HCT116 (cell line): Measurements from ENCODE around the gene HSPA1A.

ENCODE experiments used
- ELF1 ChIP-seq: IDR thresholded peaks from 2 replicates; pipeline ENCODE4 v1.6.1; 2012; ENCODE audit warnings: low read depth, borderline replicate concordance
- EZH2phosphoT487 ChIP-seq: fragments of 200-600 bp; IDR thresholded peaks from 2 replicates; pipeline ENCODE4 v1.6.1; 2018; ENCODE audit warnings: antibody characterized with exemption, borderline replicate concordance
- POLR2A ChIP-seq: IDR thresholded peaks from 2 replicates; pipeline ENCODE4 v1.7.0; 2011; ENCODE audit warnings: borderline replicate concordance; ENCODE audit not compliant: insufficient read depth, insufficient read length; ENCODE audit errors: extremely low read depth
- POLR2AphosphoS5 ChIP-seq: IDR thresholded peaks from 2 replicates; pipeline ENCODE4 v1.6.1; 2011; ENCODE audit warnings: mild to moderate bottlenecking, low read depth, low read length, moderate library complexity
- SP1 ChIP-seq: IDR thresholded peaks from 2 replicates; pipeline ENCODE4 v1.6.1; 2012; ENCODE audit warnings: low read depth
- TCF7L2 ChIP-seq: IDR thresholded peaks from 2 replicates; pipeline ENCODE4 v1.7.0; 2011; ENCODE audit warnings: borderline replicate concordance, inconsistent platforms; ENCODE audit not compliant: insufficient read depth, insufficient read length; ENCODE audit errors: extremely low read depth
- ZBTB33 ChIP-seq: IDR thresholded peaks from 2 replicates; pipeline ENCODE4 v1.6.1; 2011; ENCODE audit warnings: mild to moderate bottlenecking, low read length, moderate library complexity; ENCODE audit not compliant: insufficient replicate concordance; ENCODE audit errors: extremely low read depth
- ZNF274 ChIP-seq: fragments of 200-500 bp; sonication (Bioruptor generic); IDR thresholded peaks from 2 replicates; pipeline ENCODE4 v1.6.1; 2014; ENCODE audit warnings: mild to moderate bottlenecking, low read depth, low read length, inconsistent platforms
- TF ChIP-seq, protein P1 (sequence below), 3 experiments: fragments of 200-600 bp in 1 of 3; sonication (generic) in 1 of 3; IDR thresholded peaks in 2 of 3; conservative IDR thresholded peaks in 1 of 3; 2 replicates each; pipeline ENCODE4 v1.5.1; 2012 to 2017; ENCODE audit warnings: low read depth in 2 of 3, low read length in 2 of 3, antibody characterized with exemption in 1 of 3, borderline replicate concordance in 1 of 3, control low read depth in 1 of 3, mild to moderate bottlenecking in 1 of 3, mixed read lengths in 1 of 3, mixed run types in 1 of 3, moderate library complexity in 1 of 3; ENCODE audit not compliant: insufficient read depth in 1 of 3
- TF ChIP-seq, protein P2 (sequence below): IDR thresholded peaks from 2 replicates; pipeline ENCODE4 v1.6.1; 2012

GRCh38 chr6:31781244-31782125 lies 33.9 kb upstream of the HSPA1A start:
- TF ChIP-seq POLR2AphosphoS5 (no peak), POLR2A (no peak), SP1 (no peak), ZBTB33 (no peak), ZNF274 (no peak), TCF7L2 (no peak), ELF1 (no peak), EZH2phosphoT487 (no peak)
- TF ChIP-seq, protein P1, sequence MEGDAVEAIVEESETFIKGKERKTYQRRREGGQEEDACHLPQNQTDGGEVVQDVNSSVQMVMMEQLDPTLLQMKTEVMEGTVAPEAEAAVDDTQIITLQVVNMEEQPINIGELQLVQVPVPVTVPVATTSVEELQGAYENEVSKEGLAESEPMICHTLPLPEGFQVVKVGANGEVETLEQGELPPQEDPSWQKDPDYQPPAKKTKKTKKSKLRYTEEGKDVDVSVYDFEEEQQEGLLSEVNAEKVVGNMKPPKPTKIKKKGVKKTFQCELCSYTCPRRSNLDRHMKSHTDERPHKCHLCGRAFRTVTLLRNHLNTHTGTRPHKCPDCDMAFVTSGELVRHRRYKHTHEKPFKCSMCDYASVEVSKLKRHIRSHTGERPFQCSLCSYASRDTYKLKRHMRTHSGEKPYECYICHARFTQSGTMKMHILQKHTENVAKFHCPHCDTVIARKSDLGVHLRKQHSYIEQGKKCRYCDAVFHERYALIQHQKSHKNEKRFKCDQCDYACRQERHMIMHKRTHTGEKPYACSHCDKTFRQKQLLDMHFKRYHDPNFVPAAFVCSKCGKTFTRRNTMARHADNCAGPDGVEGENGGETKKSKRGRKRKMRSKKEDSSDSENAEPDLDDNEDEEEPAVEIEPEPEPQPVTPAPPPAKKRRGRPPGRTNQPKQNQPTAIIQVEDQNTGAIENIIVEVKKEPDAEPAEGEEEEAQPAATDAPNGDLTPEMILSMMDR (IDR thresholded peaks at IDR 0.05 in 2 of 3, conservative IDR thresholded peaks at IDR 0.05 in 1 of 3; ENCODE audit: borderline replicate concordance in 1 of 3, insufficient read depth in 1 of 3, low read depth in 2 of 3, low read length in 2 of 3) = no peak
- TF ChIP-seq, protein P2, sequence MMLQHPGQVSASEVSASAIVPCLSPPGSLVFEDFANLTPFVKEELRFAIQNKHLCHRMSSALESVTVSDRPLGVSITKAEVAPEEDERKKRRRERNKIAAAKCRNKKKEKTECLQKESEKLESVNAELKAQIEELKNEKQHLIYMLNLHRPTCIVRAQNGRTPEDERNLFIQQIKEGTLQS = no peak
